CD4-positive, CD25-positive, alpha-beta regulatory T cell (primary cell): ENCODE results near the gene UBE2V1. TPM values are rescaled to one million over a fixed set of nuclear protein-coding genes. Genes with fewer than 3 reads are reported as not detected.
"Not testable (repeated sequence)": the region's sequence is repeated elsewhere in the genome, so short reads cannot be mapped to it uniquely, and the experiment has no call there.

Experiments
- ATAC-seq, 2 donors: fragments of 150-1000 bp; cut with Tn5 transposase; one replicate each; pipeline ENCODE4 v1.10.0; 2021; ENCODE audit warnings: low read depth in 2 of 2, moderate number of reproducible peaks in 2 of 2, moderate library complexity in 1 of 2
- DNase-seq, 3 donors: peaks; one replicate each; pipeline versions ENCODE4 v3.0.0 to v3.0.0-alpha.2; 2012 to 2022; ENCODE audit warnings: mixed read lengths in 1 of 3
- H3K27ac ChIP-seq: one replicate; pipeline ENCODE4 v1.7.0; 2013; ENCODE audit warnings: mild to moderate bottlenecking, low read length; ENCODE audit not compliant: insufficient read depth, poor library complexity, severe bottlenecking
- H3K27me3 ChIP-seq: one replicate; pipeline ENCODE4 v1.7.0; 2013; ENCODE audit warnings: low read length; ENCODE audit not compliant: control insufficient read depth, insufficient read depth
- H3K36me3 ChIP-seq: one replicate; pipeline ENCODE4 v1.7.0; 2013; ENCODE audit warnings: mild to moderate bottlenecking, low read length, moderate library complexity; ENCODE audit not compliant: control insufficient read depth, insufficient read depth
- H3K4me1 ChIP-seq: 2 replicates; pipeline ENCODE4 v1.7.0; 2013; ENCODE audit warnings: mild to moderate bottlenecking, low read length; ENCODE audit not compliant: insufficient read depth, control insufficient read depth, poor library complexity, severe bottlenecking
- H3K4me3 ChIP-seq: one replicate; pipeline ENCODE4 v1.7.0; 2013; ENCODE audit warnings: low read depth, mild to moderate bottlenecking, low read length, moderate library complexity
- H3K9me3 ChIP-seq, 2 experiments: 1 replicate in 1 of 2; 2 replicates in 1 of 2; pipeline ENCODE4 v1.7.0; 2013; ENCODE audit warnings: low read length in 2 of 2, mild to moderate bottlenecking in 1 of 2, moderate library complexity in 1 of 2; ENCODE audit not compliant: control insufficient read depth in 2 of 2
- H3K27ac Mint-ChIP-seq, 3 donors: one replicate each; pipeline ENCODE4 v1.8.0; 2020 to 2022; ENCODE audit warnings: mild to moderate bottlenecking in 3 of 3, mixed read lengths in 3 of 3, moderate library complexity in 2 of 3
- H3K27me3 Mint-ChIP-seq: one replicate; pipeline ENCODE4 v1.8.0; 2022; ENCODE audit warnings: mild to moderate bottlenecking, mixed read lengths
- H3K36me3 Mint-ChIP-seq: one replicate; pipeline ENCODE4 v1.8.0; 2020; ENCODE audit warnings: mixed read lengths
- H3K4me1 Mint-ChIP-seq, 4 donors: one replicate each; pipeline ENCODE4 v1.8.0; 2020 to 2022; ENCODE audit warnings: mixed read lengths in 4 of 4, mild to moderate bottlenecking in 1 of 4
- H3K4me3 Mint-ChIP-seq, 4 donors: one replicate each; pipeline ENCODE4 v1.8.0; 2020 to 2022; ENCODE audit warnings: mild to moderate bottlenecking in 4 of 4, mixed read lengths in 4 of 4, moderate library complexity in 3 of 4
- H3K9me3 Mint-ChIP-seq, 7 donors: one replicate each; pipeline ENCODE4 v1.8.0; 2020 to 2022; ENCODE audit warnings: mixed read lengths in 7 of 7, mild to moderate bottlenecking in 3 of 7, moderate library complexity in 2 of 7
- polyA plus RNA-seq, 4 donors: library from polyadenylated mRNA; unstranded; fragments of 300-500 nt; fragmentation: Illumina TruSeq; gene quantifications; one replicate each; pipeline ENCODE4 v1.2.3, GENCODE V29; 2021
- total RNA-seq: library from RNA; stranded (reverse); gene quantifications from one replicate; pipeline ENCODE4 v1.2.3, GENCODE V29; 2022

Gene UBE2V1
- total and polyA plus RNA-seq, 5 donors from 2014 or later = 115 to 130 (median 124) TPM

- H3K4me1 ChIP-seq = peaks cover 13% of the 10 kb centered on the region
- peak overlapping the region; percentile 30 to 92 (median 86) for H3K4me3 Mint-ChIP-seq
- peak; percentile 70 to 78 for ATAC-seq
- peak overlapping the region; percentile 43 for H3K27ac ChIP-seq
- H3K9me3 ChIP-seq = no peaks in the 10 kb centered on the region
- H3K36me3 Mint-ChIP-seq = peaks cover 21% of the 10 kb centered on the region
- peaks cover 14 to 34% (median 28%) of the 10 kb centered on the region in 4 donors for H3K4me1 Mint-ChIP-seq
- H3K4me3 ChIP-seq = peak overlapping the region; percentile 87
- no peaks in the 10 kb centered on the region for H3K9me3 Mint-ChIP-seq
- H3K27ac Mint-ChIP-seq = peak overlapping the region; percentile 87 to 96 (median 93)
- H3K36me3 ChIP-seq = peaks cover 16% of the 10 kb centered on the region
- no peaks in the 10 kb centered on the region for H3K27me3 ChIP-seq
- no peaks in the 10 kb centered on the region for H3K27me3 Mint-ChIP-seq
- DNase-seq = peak; percentile 41 to 63 (median 48)
Measured at GRCh38 chr20:50085481-50086365, 27.2 kb downstream of the UBE2V1 start.

DNA sequence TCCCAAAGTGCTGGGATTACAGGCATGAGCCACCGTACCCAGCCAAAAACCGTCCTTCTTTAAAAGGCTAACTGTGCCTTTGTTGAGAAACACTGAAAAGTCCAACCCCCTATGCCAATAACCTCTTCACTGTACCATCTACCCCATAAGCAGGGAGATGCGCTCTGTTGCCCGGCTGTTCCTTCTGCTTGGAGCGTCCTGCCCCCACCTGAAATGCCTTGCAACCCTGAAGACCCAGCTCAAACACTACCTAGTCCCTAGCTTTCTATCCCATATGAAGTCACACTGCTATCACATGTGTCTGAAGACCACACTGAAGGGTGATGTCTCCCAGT is 27.8 kb downstream of the UBE2V1 start:
- Histone ChIP-seq H3K4me1 (peaks cover 13% of the 10 kb centered on the region), H3K27me3 (no peaks in the 10 kb centered on the region), H3K27ac (no peak overlapping the region), H3K9me3 (no peaks in the 10 kb centered on the region), H3K4me3 (peak overlapping the region; percentile 87), H3K36me3 (peaks cover 16% of the 10 kb centered on the region)
- peaks cover 14 to 28% (median 22%) of the 10 kb centered on the region in 4 donors for H3K4me1 Mint-ChIP-seq
- no peaks in the 10 kb centered on the region for H3K27me3 Mint-ChIP-seq
- H3K9me3 Mint-ChIP-seq = no peaks in the 10 kb centered on the region
- H3K36me3 Mint-ChIP-seq = peaks cover 17% of the 10 kb centered on the region
- H3K27ac Mint-ChIP-seq = peak overlapping the region; percentile 87 to 96 (median 93)
- peak overlapping the region in 3 of 4 donors; percentile 30 to 92 (median 86) for H3K4me3 Mint-ChIP-seq
- DNase-seq (no peak), ATAC-seq (peak in 1 of 2 donors; percentile 9)

DNA sequence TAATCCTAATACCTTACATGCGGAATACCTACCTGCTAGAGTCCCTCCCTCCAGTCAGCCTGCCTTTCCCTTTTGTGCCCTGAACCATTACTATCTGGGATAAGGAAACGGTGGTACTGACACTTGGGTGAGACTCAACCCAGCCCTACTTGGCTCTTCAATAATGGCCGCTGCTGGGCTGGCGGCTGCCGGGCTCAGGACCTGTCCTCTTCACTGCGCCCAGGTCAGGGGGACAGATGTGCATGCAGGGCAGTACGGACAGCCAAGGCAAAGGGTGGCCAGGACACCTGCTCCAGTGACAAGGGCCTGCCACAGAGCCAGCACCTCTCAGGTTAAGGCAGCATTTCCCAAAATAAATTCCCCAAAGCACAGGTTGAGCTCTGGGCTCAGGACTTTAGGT is 29.9 kb downstream of the UBE2V1 start:
- Mint-ChIP-seq H3K4me1 (peaks cover 14 to 22% (median 19%) of the 10 kb centered on the region in 4 donors), H3K4me3 (no peak overlapping the region), H3K27me3 (no peaks in the 10 kb centered on the region), H3K27ac (no peak overlapping the region), H3K9me3 (no peaks in the 10 kb centered on the region), H3K36me3 (peaks cover 17% of the 10 kb centered on the region)
- H3K27ac ChIP-seq = no peak overlapping the region
- no peaks in the 10 kb centered on the region for H3K27me3 ChIP-seq
- ATAC-seq (no peak), DNase-seq (no peak)
- peaks cover 13% of the 10 kb centered on the region for H3K4me1 ChIP-seq
- H3K36me3 ChIP-seq = peaks cover 5% of the 10 kb centered on the region
- H3K4me3 ChIP-seq = no peak overlapping the region
- no peaks in the 10 kb centered on the region for H3K9me3 ChIP-seq

- H3K9me3 Mint-ChIP-seq, H3K27me3 Mint-ChIP-seq, H3K27ac ChIP-seq, DNase-seq, H3K9me3 ChIP-seq, H3K4me3 Mint-ChIP-seq, H3K27me3 ChIP-seq, H3K4me3 ChIP-seq, ATAC-seq, H3K36me3 ChIP-seq: not testable (repeated sequence)
- H3K4me1 ChIP-seq = peaks cover 13% of the 10 kb centered on the region
- Mint-ChIP-seq H3K27ac (peak overlapping the region in 1 of 3 donors; percentile 44), H3K4me1 (peaks cover 14 to 19% (median 16%) of the 10 kb centered on the region in 4 donors), H3K36me3 (peaks cover 17% of the 10 kb centered on the region)
Measured at GRCh38 chr20:50082056-50082455, 30.9 kb downstream of the UBE2V1 start.

DNA sequence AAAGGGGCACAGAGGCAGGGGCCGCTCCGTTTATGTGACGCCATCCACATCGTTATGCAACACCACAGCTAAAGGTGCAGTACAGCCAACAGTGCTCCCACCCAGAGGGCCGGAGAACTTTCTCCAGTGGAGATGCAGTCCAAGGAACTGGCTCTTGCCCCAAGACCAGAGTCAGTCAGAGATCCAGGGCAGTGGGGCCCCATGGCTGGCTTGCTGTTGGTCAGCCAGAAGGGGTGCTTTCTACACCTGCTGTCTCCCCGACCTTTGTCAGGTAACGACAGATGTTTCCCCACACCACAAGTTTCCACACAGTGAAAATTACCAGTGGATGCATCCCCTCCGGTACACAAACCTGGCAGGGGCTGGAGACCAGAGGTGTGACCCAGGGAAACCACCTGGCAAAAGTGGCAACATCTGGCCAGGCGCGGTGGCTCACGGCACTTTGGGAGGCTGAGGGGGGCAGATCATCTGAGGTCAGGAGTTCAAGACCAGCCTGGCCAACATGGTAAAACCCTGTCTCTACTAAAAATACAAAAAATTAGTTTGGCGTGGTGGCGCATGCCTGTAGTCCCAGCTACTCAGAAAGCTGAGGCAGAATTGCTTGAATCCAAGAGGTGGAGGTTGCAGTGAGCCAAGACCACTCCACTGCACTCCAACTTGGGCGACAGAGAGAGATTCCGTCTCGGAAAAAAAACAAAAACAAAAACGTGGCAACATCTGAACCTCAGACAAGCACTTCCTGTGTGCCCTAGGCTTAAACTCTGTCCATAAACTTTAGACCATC is 34.9 kb downstream of the UBE2V1 start:
- no peak for DNase-seq
- Mint-ChIP-seq H3K27ac (peak overlapping the region in 1 of 3 donors; percentile 83), H3K4me3 (no peak overlapping the region), H3K36me3 (peaks cover 7% of the 10 kb centered on the region), H3K27me3 (peaks cover 4% of the 10 kb centered on the region), H3K9me3 (no peaks in the 10 kb centered on the region), H3K4me1 (peaks cover 0 to 9% (median 5%) of the 10 kb centered on the region in 4 donors)
- no peaks in the 10 kb centered on the region for H3K9me3 ChIP-seq
- no peak overlapping the region for H3K4me3 ChIP-seq
- no peak for ATAC-seq
- no peaks in the 10 kb centered on the region for H3K4me1 ChIP-seq
- no peak overlapping the region for H3K27ac ChIP-seq
- H3K36me3 ChIP-seq = peaks cover 2% of the 10 kb centered on the region
- no peaks in the 10 kb centered on the region for H3K27me3 ChIP-seq

DNA sequence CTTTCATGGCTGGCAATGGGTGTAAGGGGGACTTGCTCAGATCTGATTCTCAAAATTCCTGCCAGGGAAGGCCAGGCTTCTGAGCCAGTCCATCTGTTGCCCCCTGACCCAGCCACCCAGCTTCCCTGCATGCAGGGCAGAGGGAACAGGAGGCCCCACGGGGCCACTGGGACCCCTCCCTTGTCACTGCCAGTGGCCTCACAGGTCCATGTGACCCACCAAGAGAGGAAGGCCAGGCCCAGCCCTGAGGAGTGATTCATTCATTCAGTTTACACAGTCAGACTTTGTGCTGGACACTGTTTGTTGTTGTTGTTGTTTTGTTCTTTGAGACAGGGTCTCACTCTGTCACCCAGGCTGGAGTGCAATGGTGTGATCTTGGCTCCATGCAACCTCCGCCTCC is 39.5 kb downstream of the UBE2V1 start:
- Histone ChIP-seq H3K9me3 (no peaks in the 10 kb centered on the region), H3K4me3 (no peak overlapping the region), H3K27ac (no peak overlapping the region), H3K27me3 (no peaks in the 10 kb centered on the region), H3K4me1 (peaks cover 4% of the 10 kb centered on the region), H3K36me3 (no peaks in the 10 kb centered on the region)
- Mint-ChIP-seq H3K27me3 (peaks cover 8% of the 10 kb centered on the region), H3K9me3 (no peaks in the 10 kb centered on the region), H3K4me1 (peaks cover 0 to 17% (median 9%) of the 10 kb centered on the region in 4 donors), H3K36me3 (no peaks in the 10 kb centered on the region), H3K27ac (peak overlapping the region in 1 of 3 donors; percentile 34), H3K4me3 (no peak overlapping the region)
- ATAC-seq (no peak), DNase-seq (no peak)

DNA sequence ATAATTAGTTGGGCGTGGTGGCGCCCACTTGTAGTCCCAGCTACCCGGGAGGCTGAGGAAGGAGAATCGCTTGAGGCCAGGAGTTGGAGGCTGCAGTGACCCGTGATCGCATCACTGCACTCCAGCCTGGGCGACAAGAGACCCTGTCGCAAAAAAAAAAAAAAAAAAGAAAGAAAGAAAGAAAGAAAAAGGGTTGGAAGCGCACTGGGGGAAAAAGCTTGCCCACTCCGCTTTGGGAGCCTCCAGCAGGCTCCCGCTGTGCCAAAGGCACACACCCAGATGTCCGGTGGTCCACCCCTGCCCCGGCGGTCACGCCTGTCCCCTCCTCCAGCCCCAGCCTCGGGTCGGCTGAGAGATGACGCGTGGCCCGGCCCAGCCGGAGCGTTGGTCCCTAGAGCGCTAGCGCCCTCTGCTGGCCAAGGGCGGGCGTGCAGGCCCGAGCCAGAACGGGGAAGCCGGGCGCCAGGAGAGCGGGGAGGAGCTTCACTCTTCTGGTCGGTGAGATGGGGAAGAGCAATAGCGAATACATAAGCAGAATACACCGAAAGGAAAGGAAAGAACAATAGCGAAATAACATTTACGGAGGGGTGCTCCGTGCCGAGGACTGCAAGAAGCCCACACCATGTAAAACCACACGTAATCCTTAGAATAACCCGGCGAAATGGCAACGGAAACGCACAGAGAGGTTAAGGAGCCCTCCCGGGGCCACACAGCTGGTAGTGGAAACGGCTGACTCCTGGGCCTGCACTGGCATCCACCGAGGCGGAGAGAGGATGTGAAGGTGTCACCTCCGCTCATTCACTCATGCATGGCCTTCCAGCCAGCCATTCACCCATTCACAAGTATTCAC is 41.7 kb downstream of the UBE2V1 start:
- H3K4me3 Mint-ChIP-seq = peak overlapping the region; percentile 41 to 90 (median 72)
- H3K27ac Mint-ChIP-seq = no peak overlapping the region

More for the DNA sequence above, 41.7 kb downstream of the UBE2V1 start:
- no peaks in the 10 kb centered on the region for H3K9me3 ChIP-seq
- no peaks in the 10 kb centered on the region for H3K9me3 Mint-ChIP-seq
- no peak overlapping the region for H3K27ac ChIP-seq
- no peaks in the 10 kb centered on the region for H3K36me3 ChIP-seq
- peaks cover 0 to 12% (median 4%) of the 10 kb centered on the region in 4 donors for H3K4me1 Mint-ChIP-seq
- no peaks in the 10 kb centered on the region for H3K36me3 Mint-ChIP-seq
- H3K4me3 ChIP-seq = peak overlapping the region; percentile 75
- H3K27me3 Mint-ChIP-seq = peaks cover 4% of the 10 kb centered on the region
- H3K4me1 ChIP-seq = peaks cover 4% of the 10 kb centered on the region
- ATAC-seq (peak; percentile 93 to 98), DNase-seq (peak; percentile 78 to 83 (median 79))
- H3K27me3 ChIP-seq = no peaks in the 10 kb centered on the region
